HCT116 (cell line): ENCODE data around the gene TTC23L. TPM values are rescaled to one million over a fixed set of nuclear protein-coding genes. Genes with fewer than 3 reads are reported as not detected.

Experiments used
- ATAC-seq: fragments of 200-7000 bp; cut with Tn5 transposase; 2 replicates; pipeline ENCODE4 v1.9.1; 2020; ENCODE audit warnings: mild to moderate bottlenecking, moderate library complexity
- BruUV-seq: library from RNA; stranded (reverse); fragments of 400-500 nt; replicated peaks from 2 replicates; lab custom pipeline; 2021; lab: Mats Ljungman, UMichigan
- CTCF ChIA-PET: fragments of 300-600 bp; sonication (Branson Sonifier 250); formaldehyde crosslinking; loops from one replicate; lab custom pipeline; 2021; ENCODE audit warnings: antibody characterized with exemption; lab: Charles Lee
- POLR2A ChIA-PET: fragments of 300-600, 350-600 bp; sonication (Branson Sonifier 250); formaldehyde crosslinking; loops from one replicate; lab custom pipeline; 2021; ENCODE audit warnings: antibody characterized with exemption; lab: Charles Lee
- RAD21 ChIA-PET, 2 experiments: fragments of 300-600 bp; sonication (Branson Sonifier 250); formaldehyde crosslinking; loops; one replicate each; lab custom pipeline; 2023; ENCODE audit warnings: low total read pairs in 2 of 2; ENCODE audit not compliant: uncharacterized antibody in 2 of 2, unreplicated experiment in 2 of 2, low non-redundant PET in 1 of 2; lab: Charles Lee
- DNase-seq: peaks from one replicate; pipeline ENCODE4 v3.0.0-alpha.2; 2010; ENCODE audit warnings: low read depth, low spot score
- H2AFZ ChIP-seq: fragments of 200-600 bp; shearing (Covaris generic), sonication (generic); 2 replicates; pipeline ENCODE4 v1.6.1; 2017; ENCODE audit warnings: low read depth, mixed run types, mixed read lengths, antibody characterized with exemption, low read length; ENCODE audit not compliant: poor library complexity, severe bottlenecking
- H3K27ac ChIP-seq: 2 replicates; pipeline ENCODE4 v1.5.1; 2012; ENCODE audit warnings: low read depth, low read length
- H3K27me3 ChIP-seq: fragments of 200-600 bp; sonication (generic); 2 replicates; pipeline ENCODE4 v1.6.1; 2016; ENCODE audit warnings: mixed run types, low read length, mixed read lengths; ENCODE audit not compliant: insufficient read depth
- H3K36me3 ChIP-seq, 2 experiments: fragments of 200-500 bp in 1 of 2; fragments of 200-600 bp in 1 of 2; sonication (Bioruptor generic) in 1 of 2; sonication (generic) in 1 of 2; 2 replicates each; pipeline versions ENCODE4 v1.5.1 to v1.6.1; 2014 to 2016; ENCODE audit warnings: low read length in 2 of 2, inconsistent platforms in 1 of 2, mixed read lengths in 1 of 2, mixed run types in 1 of 2; ENCODE audit not compliant: insufficient read depth in 2 of 2, control insufficient read depth in 1 of 2
- H3K4me1 ChIP-seq, 2 experiments: fragments of 200-600 bp in 1 of 2; sonication (generic) in 1 of 2; 2 replicates each; pipeline versions ENCODE4 v1.5.1 to v1.6.1; 2012 to 2017; ENCODE audit warnings: low read length in 2 of 2, inconsistent platforms in 1 of 2, mild to moderate bottlenecking in 1 of 2, mixed read lengths in 1 of 2, mixed run types in 1 of 2, moderate library complexity in 1 of 2; ENCODE audit not compliant: insufficient read depth in 2 of 2, control insufficient read depth in 1 of 2
- H3K4me2 ChIP-seq: fragments of 200-600 bp; sonication (generic); 2 replicates; pipeline ENCODE4 v1.6.1; 2017; ENCODE audit warnings: mixed run types, low read length, mixed read lengths
- H3K4me3 ChIP-seq, 2 experiments: fragments of 200-600 bp in 1 of 2; sonication (generic) in 1 of 2; replicated peaks in 1 of 2; 2 replicates each; pipeline ENCODE4 v1.5.1; 2011 to 2016; ENCODE audit warnings: low read length in 2 of 2, control low read depth in 1 of 2, low read depth in 1 of 2, mild to moderate bottlenecking in 1 of 2, mixed read lengths in 1 of 2, mixed run types in 1 of 2
- H3K79me2 ChIP-seq: fragments of 200-600 bp; sonication (generic); 2 replicates; pipeline ENCODE4 v1.6.1; 2017; ENCODE audit warnings: mild to moderate bottlenecking, mixed run types, low read length, moderate library complexity, mixed read lengths; ENCODE audit not compliant: insufficient read depth
- H3K9ac ChIP-seq: fragments of 200-600 bp; sonication (generic); 2 replicates; pipeline ENCODE4 v1.6.1; 2016; ENCODE audit warnings: low read length, mixed read lengths
- H3K9me2 ChIP-seq: fragments of 200-600 bp; sonication (generic), shearing (Covaris generic); 2 replicates; pipeline ENCODE4 v1.6.1; 2017; ENCODE audit warnings: mixed run types, mild to moderate bottlenecking, moderate library complexity; ENCODE audit not compliant: insufficient read depth
- H3K9me3 ChIP-seq, 2 experiments: fragments of 200-500 bp in 1 of 2; fragments of 200-600 bp in 1 of 2; sonication (Bioruptor generic) in 1 of 2; sonication (generic) in 1 of 2; 2 replicates each; pipeline ENCODE4 v1.6.1; 2014 to 2017; ENCODE audit warnings: low read length in 2 of 2, mixed read lengths in 2 of 2, inconsistent platforms in 1 of 2, low read depth in 1 of 2, mild to moderate bottlenecking in 1 of 2, mixed run types in 1 of 2, moderate library complexity in 1 of 2; ENCODE audit not compliant: control insufficient read depth in 1 of 2, insufficient read depth in 1 of 2
- H4K20me1 ChIP-seq: fragments of 200-600 bp; sonication (generic), shearing (Covaris generic); 2 replicates; pipeline ENCODE4 v1.6.1; 2017; ENCODE audit warnings: mixed run types, mild to moderate bottlenecking, moderate library complexity; ENCODE audit not compliant: insufficient read depth
- ATF3 ChIP-seq: IDR thresholded peaks from 2 replicates; pipeline ENCODE4 v1.6.1; 2012
- CBX3 ChIP-seq: IDR thresholded peaks from 2 replicates; pipeline ENCODE4 v1.6.1; 2012; ENCODE audit warnings: low read depth
- CEBPB ChIP-seq: IDR thresholded peaks from 2 replicates; pipeline ENCODE4 v1.6.1; 2012; ENCODE audit warnings: low read depth
- ELF1 ChIP-seq: IDR thresholded peaks from 2 replicates; pipeline ENCODE4 v1.6.1; 2012; ENCODE audit warnings: low read depth, borderline replicate concordance
- EZH2 ChIP-seq: fragments of 200-600 bp; sonication (generic); IDR thresholded peaks from 2 replicates; pipeline ENCODE4 v1.6.1; 2017; ENCODE audit warnings: antibody characterized with exemption, mixed run types
- EZH2phosphoT487 ChIP-seq: fragments of 200-600 bp; IDR thresholded peaks from 2 replicates; pipeline ENCODE4 v1.6.1; 2018; ENCODE audit warnings: antibody characterized with exemption, borderline replicate concordance
- FOSL1 ChIP-seq: IDR thresholded peaks from 2 replicates; pipeline ENCODE4 v1.6.1; 2012; ENCODE audit warnings: low read depth
- JUND ChIP-seq: IDR thresholded peaks from 2 replicates; pipeline ENCODE4 v1.6.1; 2012
- MAX ChIP-seq: IDR thresholded peaks from 2 replicates; pipeline ENCODE4 v1.6.1; 2012
- POLR2A ChIP-seq: IDR thresholded peaks from 2 replicates; pipeline ENCODE4 v1.7.0; 2011; ENCODE audit warnings: borderline replicate concordance; ENCODE audit not compliant: insufficient read depth, insufficient read length; ENCODE audit errors: extremely low read depth
- POLR2AphosphoS5 ChIP-seq: IDR thresholded peaks from 2 replicates; pipeline ENCODE4 v1.6.1; 2011; ENCODE audit warnings: mild to moderate bottlenecking, low read depth, low read length, moderate library complexity
- RAD21 ChIP-seq: IDR thresholded peaks from 2 replicates; pipeline ENCODE4 v1.6.1; 2012; ENCODE audit warnings: low read depth, mild to moderate bottlenecking
- REST ChIP-seq: IDR thresholded peaks from 2 replicates; pipeline ENCODE4 v1.6.1; 2012; ENCODE audit warnings: low read depth
- SIN3A ChIP-seq: IDR thresholded peaks from 2 replicates; pipeline ENCODE4 v1.6.1; 2012; ENCODE audit warnings: low read depth
- SP1 ChIP-seq: IDR thresholded peaks from 2 replicates; pipeline ENCODE4 v1.6.1; 2012; ENCODE audit warnings: low read depth
- SRF ChIP-seq: IDR thresholded peaks from 2 replicates; pipeline ENCODE4 v1.6.1; 2012; ENCODE audit warnings: low read depth
- TCF7L2 ChIP-seq: IDR thresholded peaks from 2 replicates; pipeline ENCODE4 v1.7.0; 2011; ENCODE audit warnings: borderline replicate concordance, inconsistent platforms; ENCODE audit not compliant: insufficient read depth, insufficient read length; ENCODE audit errors: extremely low read depth
- YY1 ChIP-seq: IDR thresholded peaks from 2 replicates; pipeline ENCODE4 v1.6.1; 2011; ENCODE audit warnings: low read length, low read depth, moderate library complexity, mild to moderate bottlenecking; ENCODE audit not compliant: insufficient replicate concordance; ENCODE audit errors: extremely low read depth
- ZFX ChIP-seq: fragments of 450-650 bp; IDR thresholded peaks from 2 replicates; pipeline ENCODE4 v1.6.1; 2017
- ZNF274 ChIP-seq: fragments of 200-500 bp; sonication (Bioruptor generic); IDR thresholded peaks from 2 replicates; pipeline ENCODE4 v1.6.1; 2014; ENCODE audit warnings: mild to moderate bottlenecking, low read depth, low read length, inconsistent platforms
- intact Hi-C: fragments of 100-400 bp; cut with micrococcal nuclease; formaldehyde crosslinking; loops from 2 replicates; pipeline ENCODE4 v1.10.0; 2022
- total RNA-seq: library from RNA; stranded (reverse); gene quantifications from one replicate; pipeline ENCODE4 v1.2.1, GENCODE V29; 2021; ENCODE audit not compliant: unreplicated experiment

TTC23L gene
- total RNA-seq, 1 experiment from 2014 or later = 1.0 TPM

- Histone ChIP-seq H3K4me3 (no peak overlapping the region), H3K9me2 (no peaks in the 10 kb centered on the region), H3K9ac (no peak overlapping the region), H3K27me3 (no peaks in the 10 kb centered on the region), H3K79me2 (no peaks in the 10 kb centered on the region), H3K9me3 (no peaks in the 10 kb centered on the region), H4K20me1 (no peaks in the 10 kb centered on the region), H3K4me2 (no peak overlapping the region), H3K36me3 (no peaks in the 10 kb centered on the region), H3K27ac (no peak overlapping the region), H2AFZ (no peak overlapping the region), H3K4me1 (no peaks in the 10 kb centered on the region)
- ChIA-PET CTCF (no interaction called here), POLR2A (no interaction called here), RAD21 (no interaction called here)
- BruUV-seq = no TSS peak
- ATAC-seq (no peak), DNase-seq (no peak)
- intact Hi-C loops = no loop called here
- TF ChIP-seq SP1 (no peak), SIN3A (no peak), EZH2phosphoT487 (no peak), CBX3 (no peak), TCF7L2 (no peak), SRF (no peak)
These were observed 28.7 kb downstream of the TTC23L start for GRCh38 chr5:34867660-34868059.

- TF ChIP-seq YY1 = no peak
- TF ChIP-seq ATF3 = no peak
- no peak for TF ChIP-seq EZH2
- no peak for TF ChIP-seq SRF
- no peak for TF ChIP-seq ZNF274
- TF ChIP-seq ELF1 = no peak
- TF ChIP-seq RAD21 = no peak
- no peak for TF ChIP-seq EZH2phosphoT487
- no peak for TF ChIP-seq POLR2A
- no peak for TF ChIP-seq MAX
- no peak for TF ChIP-seq REST
- no peak for TF ChIP-seq JUND
- no peak for TF ChIP-seq CBX3
- no peak for TF ChIP-seq POLR2AphosphoS5
- TF ChIP-seq SP1 = no peak
- no peak for TF ChIP-seq FOSL1
- no peak for TF ChIP-seq TCF7L2
- TF ChIP-seq SIN3A = no peak
- no peak for TF ChIP-seq ZFX
- TF ChIP-seq CEBPB = no peak
- ChIA-PET POLR2A (no interaction called here), RAD21 (no interaction called here), CTCF (no interaction called here)
- no peaks in the 10 kb centered on the region for H3K9me2 ChIP-seq
- no peak overlapping the region for H3K4me3 ChIP-seq
- no peaks in the 10 kb centered on the region for H3K27me3 ChIP-seq
- no peak for DNase-seq
- ATAC-seq = no peak
- H3K9me3 ChIP-seq = no peaks in the 10 kb centered on the region
- no peaks in the 10 kb centered on the region for H3K36me3 ChIP-seq
- H3K9ac ChIP-seq = no peak overlapping the region
- no peaks in the 10 kb centered on the region for H3K4me1 ChIP-seq
- no peaks in the 10 kb centered on the region for H4K20me1 ChIP-seq
- no peak overlapping the region for H2AFZ ChIP-seq
- intact Hi-C loops = no loop called here
- no TSS peak for BruUV-seq
- H3K4me2 ChIP-seq = no peak overlapping the region
- no peaks in the 10 kb centered on the region for H3K79me2 ChIP-seq
- no peak overlapping the region for H3K27ac ChIP-seq
These were observed 29.8 kb downstream of the TTC23L start for GRCh38 chr5:34868791-34869190.
